ENCODE results near the gene REEP1. TPM values are rescaled to one million over a fixed set of nuclear protein-coding genes. Genes with fewer than 3 reads are reported as not detected.

REEP1 gene
- total RNA-seq (2021; ENCODE audit: unreplicated experiment) (0.23 TPM), Bru-seq, nascent RNA (percentile 13 among the genes with signal in this experiment), BruChase-seq, experiment 1, labeled RNA remaining after a 2-hour chase (percentile 14 among the genes with signal in this experiment), BruChase-seq, experiment 2, labeled RNA remaining after a 6-hour chase (percentile 15 among the genes with signal in this experiment)
- 0.12 TPM for polyA plus RNA-seq (2012; ENCODE audit: insufficient read length)
- long read RNA-seq, partial matches to known transcripts = 0 of 1 reads
- long read RNA-seq, other reads (novel, unspliced or antisense) = 1 of 1 reads

- Histone ChIP-seq H3K27ac (ENCODE audit: low read length) (no peak within 1 kb of the TSS), H3K4me1 (ENCODE audit: control insufficient read depth, insufficient read depth, low read length) (peaks cover 6% of the 10 kb centered on the region; the same call in 1 of the 2 replicates), H3K9me3 (ENCODE audit: control insufficient read depth, insufficient read depth, low read depth, low read length) (no peaks in the 10 kb centered on the region), H3K36me3 (ENCODE audit: control insufficient read depth, insufficient read depth, low read length) (no peaks in the 10 kb centered on the region), H3K27me3 (ENCODE audit: control insufficient read depth, insufficient read depth, low read length) (peaks cover 36% of the 10 kb centered on the region), H3K4me3 (ENCODE audit: low read depth in 2 of 2, low read length in 2 of 2) (peak within 1 kb of the TSS; percentile 27 to 35)
- TF ChIP-seq POLR2AphosphoS5 (IDR thresholded peaks at IDR 0.05; ENCODE audit: low read depth, low read length) = no peak
- no peak for TF ChIP-seq CTCF (IDR thresholded peaks at IDR 0.05)
- TF ChIP-seq SIN3A (IDR thresholded peaks at IDR 0.05; ENCODE audit: borderline replicate concordance, insufficient read depth, low read depth, low read length) = no peak
- TF ChIP-seq TCF7L2 (IDR thresholded peaks at IDR 0.05; ENCODE audit: low read depth, low read length) = no peak
- no peak for TF ChIP-seq REST (IDR thresholded peaks at IDR 0.05; ENCODE audit: insufficient read depth in 1 of 2, low read depth in 2 of 2, low read length in 1 of 2)
- ChIA-PET POLR2A (no interaction called here), CTCF (no interaction called here)
- peak; percentile 79 for ATAC-seq
- in situ Hi-C loops (cut with HindIII; ENCODE audit: low pct_unique_long_range_greater_than_20kb, low sequenced_read_pairs) (no loop called here), intact Hi-C loops (cut with micrococcal nuclease; ENCODE audit: unreplicated experiment) (no loop called here)
- DNase-seq (ENCODE audit: low read depth, low spot score) = no peak
- no TSS peak for BruUV-seq (replicated peaks)
These were observed at the start of gene REEP1 for GRCh38 chr2:86337244-86337835. Gene REEP1, minus strand, starts transcription at chr2:86337626. Its CDS starts 116 bp downstream, at chr2:86337510.

- Histone ChIP-seq H3K27me3 (ENCODE audit: control insufficient read depth, insufficient read depth, low read length) (no peaks in the 10 kb centered on the region), H3K4me1 (ENCODE audit: control insufficient read depth, insufficient read depth, low read length) (no peaks in the 10 kb centered on the region), H3K9me3 (ENCODE audit: control insufficient read depth, insufficient read depth, low read depth, low read length) (no peaks in the 10 kb centered on the region), H3K4me3 (ENCODE audit: low read depth in 2 of 2, low read length in 2 of 2) (no peak overlapping the region), H3K36me3 (ENCODE audit: control insufficient read depth, insufficient read depth, low read length) (no peaks in the 10 kb centered on the region), H3K27ac (ENCODE audit: low read length) (no peak overlapping the region)
- ChIA-PET CTCF (no interaction called here), POLR2A (no interaction called here)
- in situ Hi-C loops (cut with HindIII; ENCODE audit: low pct_unique_long_range_greater_than_20kb, low sequenced_read_pairs) (no loop called here), intact Hi-C loops (cut with micrococcal nuclease; ENCODE audit: unreplicated experiment) (no loop called here)
- no TSS peak for BruUV-seq (replicated peaks)
- DNase-seq (ENCODE audit: low read depth, low spot score) (no peak), ATAC-seq (no peak)
- no peak for TF ChIP-seq POLR2AphosphoS5 (IDR thresholded peaks at IDR 0.05; ENCODE audit: low read depth, low read length)
- TF ChIP-seq REST (IDR thresholded peaks at IDR 0.05; ENCODE audit: insufficient read depth in 1 of 2, low read depth in 2 of 2, low read length in 1 of 2) = no peak
- no peak for TF ChIP-seq SIN3A (IDR thresholded peaks at IDR 0.05; ENCODE audit: borderline replicate concordance, insufficient read depth, low read depth, low read length)
- no peak for TF ChIP-seq CTCF (IDR thresholded peaks at IDR 0.05)
- no peak for TF ChIP-seq TCF7L2 (IDR thresholded peaks at IDR 0.05; ENCODE audit: low read depth, low read length)
These were observed 46.4 kb upstream of the REEP1 start for GRCh38 chr2:86383844-86384243.

All from Panc1 (cell line).